ENCODE data around the gene HECW1.

GRCh38 chr7:43559171-43559945 is 446.9 kb downstream of the HECW1 start:
- no peak for TF ChIP-seq JUN (IDR thresholded peaks at IDR 0.05)
- TF ChIP-seq PHF8 (IDR thresholded peaks at IDR 0.05; ENCODE audit: borderline replicate concordance, low read depth), result no peak
